Bone marrow (tissue), 2 donors: ENCODE data around the gene PIBF1.
A peak's percentile ranks its signal among the peaks of the same experiment; 100 is the strongest.
"Not testable (repeated sequence)": the region's sequence is repeated elsewhere in the genome, so short reads cannot be mapped to it uniquely, and the experiment has no call there.

Source experiments
- DNase-seq, 2 donors: peaks; one replicate each; lab custom pipeline; 2025; lab: John Stamatoyannopoulos, UW

PIBF1 gene, protein sequence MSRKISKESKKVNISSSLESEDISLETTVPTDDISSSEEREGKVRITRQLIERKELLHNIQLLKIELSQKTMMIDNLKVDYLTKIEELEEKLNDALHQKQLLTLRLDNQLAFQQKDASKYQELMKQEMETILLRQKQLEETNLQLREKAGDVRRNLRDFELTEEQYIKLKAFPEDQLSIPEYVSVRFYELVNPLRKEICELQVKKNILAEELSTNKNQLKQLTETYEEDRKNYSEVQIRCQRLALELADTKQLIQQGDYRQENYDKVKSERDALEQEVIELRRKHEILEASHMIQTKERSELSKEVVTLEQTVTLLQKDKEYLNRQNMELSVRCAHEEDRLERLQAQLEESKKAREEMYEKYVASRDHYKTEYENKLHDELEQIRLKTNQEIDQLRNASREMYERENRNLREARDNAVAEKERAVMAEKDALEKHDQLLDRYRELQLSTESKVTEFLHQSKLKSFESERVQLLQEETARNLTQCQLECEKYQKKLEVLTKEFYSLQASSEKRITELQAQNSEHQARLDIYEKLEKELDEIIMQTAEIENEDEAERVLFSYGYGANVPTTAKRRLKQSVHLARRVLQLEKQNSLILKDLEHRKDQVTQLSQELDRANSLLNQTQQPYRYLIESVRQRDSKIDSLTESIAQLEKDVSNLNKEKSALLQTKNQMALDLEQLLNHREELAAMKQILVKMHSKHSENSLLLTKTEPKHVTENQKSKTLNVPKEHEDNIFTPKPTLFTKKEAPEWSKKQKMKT

DNA sequence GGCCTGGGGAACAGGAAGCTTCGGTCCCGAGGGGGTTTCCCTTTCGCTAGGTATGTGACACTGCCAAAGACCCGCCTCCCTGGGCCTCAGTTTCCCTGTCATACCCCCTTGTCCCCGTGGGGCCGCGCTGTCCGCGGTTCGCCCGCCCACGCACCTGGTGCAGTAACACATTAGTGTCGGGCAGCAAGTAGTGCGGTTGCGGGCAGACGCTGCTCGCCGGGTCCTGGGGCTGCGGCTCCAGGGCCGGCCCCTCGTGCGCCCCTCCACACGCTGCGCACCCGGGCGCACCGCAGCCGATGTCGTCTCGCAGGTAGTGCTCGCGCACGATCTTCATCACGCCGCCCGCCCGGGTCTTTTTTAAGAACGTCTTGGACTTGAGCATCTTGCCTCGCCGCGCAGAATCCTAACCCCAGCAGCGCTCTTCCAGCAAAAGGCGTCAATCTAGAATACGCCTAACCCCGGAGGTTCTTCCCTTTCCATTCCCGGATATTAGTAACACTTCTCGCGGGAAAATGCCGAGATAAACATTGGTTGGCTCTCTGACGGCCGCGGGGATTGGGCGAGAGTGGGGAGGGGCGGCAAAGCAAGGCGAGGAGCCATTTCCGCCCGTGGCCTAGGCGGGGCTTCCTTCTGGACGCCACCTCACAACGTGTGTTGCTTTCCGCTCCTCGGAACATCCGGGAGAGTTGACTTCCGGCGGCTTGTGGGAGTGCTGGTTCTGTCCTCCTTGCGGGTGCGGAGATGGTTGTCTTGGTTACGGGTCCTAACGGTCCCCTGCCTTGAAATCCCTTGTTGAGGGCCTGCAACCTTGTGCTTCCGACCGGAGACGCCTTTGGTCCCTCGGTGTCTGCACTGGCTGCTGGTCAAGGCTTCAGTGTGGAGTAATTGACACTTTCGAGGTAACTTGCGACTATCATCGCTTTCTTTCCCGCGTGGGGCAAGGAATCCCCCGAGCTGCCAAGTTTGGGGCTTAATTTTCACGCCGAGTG lies at the start of gene PIBF1, which contains the start of gene DIS3:
TSS of gene PIBF1 (plus strand) at position 683 of the 989 bp plus-strand sequence. CDS start 1,337 bp downstream, outside the sequence.
TSS of gene DIS3 (minus strand) at position 450 of the 989 bp plus-strand sequence. CDS start at position 382, 68 bp downstream.
- peak; percentile 78 to 93 for DNase-seq

DNA sequence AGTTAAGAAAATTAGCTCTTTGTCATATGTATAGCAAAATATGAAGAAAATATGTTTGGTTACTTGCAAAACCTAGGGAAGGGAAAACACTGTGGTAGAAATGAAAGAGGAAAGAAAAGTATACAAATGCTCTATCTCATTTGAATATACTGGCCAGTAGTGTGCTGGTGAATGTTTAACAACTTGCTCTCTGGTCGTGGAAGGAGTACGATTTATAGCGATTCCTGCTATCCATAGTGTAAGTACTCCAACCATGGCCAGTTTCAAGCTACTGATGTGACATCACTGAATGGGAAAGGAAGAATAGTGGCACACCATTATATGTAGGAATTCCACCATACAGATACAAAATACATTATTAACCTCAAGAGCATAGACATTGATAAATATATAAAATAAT lies 44.9 kb upstream of the PIBF1 start:
- DNase-seq: no peak

DNA sequence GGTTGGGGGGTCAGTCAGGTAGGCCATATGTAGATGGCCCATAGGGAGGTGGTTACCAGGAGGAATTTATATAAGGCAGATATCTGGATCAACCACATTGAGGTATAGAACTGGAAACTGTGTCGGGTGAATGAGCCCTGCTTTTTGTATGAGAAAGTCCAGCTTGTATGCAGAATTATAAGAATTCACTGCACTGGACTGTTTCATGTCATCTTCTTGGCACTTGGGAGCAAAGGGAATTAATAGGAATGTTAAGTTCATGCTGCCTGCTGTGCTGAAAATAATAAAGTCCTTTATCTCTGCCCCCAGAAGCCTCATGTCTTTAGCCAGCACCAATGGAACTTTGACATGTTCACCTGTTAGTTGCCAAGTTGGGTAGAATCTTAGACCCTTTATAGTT lies 41.9 kb upstream of the PIBF1 start:
- DNase-seq: no peak

DNA sequence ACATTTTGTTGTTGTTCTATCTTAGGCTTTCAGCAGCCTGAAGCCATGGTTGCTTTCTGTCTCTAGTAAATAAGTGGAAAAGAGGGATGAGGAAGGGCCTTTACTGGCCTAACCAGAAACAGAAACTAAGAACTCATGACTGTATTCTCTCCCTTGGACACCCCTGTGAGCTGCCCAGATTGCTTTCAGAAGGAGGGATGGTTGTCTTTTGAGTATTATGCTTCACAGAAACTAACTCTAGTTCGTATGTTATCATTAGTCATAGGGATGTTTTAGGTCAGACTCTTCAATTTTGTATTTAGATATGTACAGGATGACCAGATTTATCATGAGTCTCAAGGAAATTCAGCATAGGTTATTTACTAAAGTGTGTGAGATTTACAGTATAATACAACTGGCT lies 36.7 kb upstream of the PIBF1 start:
- DNase-seq: no peak

DNA sequence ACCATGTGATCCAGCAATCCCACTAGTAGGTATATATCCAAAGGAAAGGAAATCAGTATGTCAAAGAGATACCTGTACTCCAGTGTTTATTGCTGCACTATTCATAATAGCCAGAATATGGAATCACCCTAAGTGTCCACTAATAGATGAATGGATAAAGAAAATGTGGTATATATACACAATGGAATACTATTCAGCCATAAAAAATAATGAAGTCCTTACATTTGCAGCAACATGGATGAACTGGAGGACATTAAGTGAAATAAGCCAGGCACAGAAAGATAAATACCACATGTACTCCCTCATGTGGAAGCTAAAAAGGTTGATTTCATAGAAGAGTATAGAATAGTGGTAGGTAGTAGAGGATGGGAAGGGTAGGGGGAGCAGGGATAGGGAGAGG lies 30.7 kb upstream of the PIBF1 start:
- no peak for DNase-seq

DNA sequence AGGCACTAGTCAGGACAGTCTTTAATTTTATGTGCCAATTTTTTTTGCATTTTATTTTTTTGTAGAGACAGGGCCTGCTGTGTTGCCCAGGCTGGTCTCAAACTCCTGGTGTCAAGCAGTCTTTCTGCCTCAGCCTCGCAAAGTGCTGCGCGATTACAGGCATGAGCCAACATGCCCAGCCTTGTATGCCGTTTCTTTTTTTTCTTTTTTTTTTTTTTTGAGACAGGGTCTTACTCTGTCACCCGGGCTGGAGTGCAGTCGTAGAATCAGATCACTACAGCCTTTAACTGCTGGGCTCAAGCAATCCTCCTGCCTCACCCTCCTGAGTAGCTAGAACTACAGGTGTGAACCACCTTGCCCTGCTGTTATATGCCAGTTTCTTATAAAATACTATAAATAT lies 27.8 kb upstream of the PIBF1 start:
- DNase-seq: no peak

DNA sequence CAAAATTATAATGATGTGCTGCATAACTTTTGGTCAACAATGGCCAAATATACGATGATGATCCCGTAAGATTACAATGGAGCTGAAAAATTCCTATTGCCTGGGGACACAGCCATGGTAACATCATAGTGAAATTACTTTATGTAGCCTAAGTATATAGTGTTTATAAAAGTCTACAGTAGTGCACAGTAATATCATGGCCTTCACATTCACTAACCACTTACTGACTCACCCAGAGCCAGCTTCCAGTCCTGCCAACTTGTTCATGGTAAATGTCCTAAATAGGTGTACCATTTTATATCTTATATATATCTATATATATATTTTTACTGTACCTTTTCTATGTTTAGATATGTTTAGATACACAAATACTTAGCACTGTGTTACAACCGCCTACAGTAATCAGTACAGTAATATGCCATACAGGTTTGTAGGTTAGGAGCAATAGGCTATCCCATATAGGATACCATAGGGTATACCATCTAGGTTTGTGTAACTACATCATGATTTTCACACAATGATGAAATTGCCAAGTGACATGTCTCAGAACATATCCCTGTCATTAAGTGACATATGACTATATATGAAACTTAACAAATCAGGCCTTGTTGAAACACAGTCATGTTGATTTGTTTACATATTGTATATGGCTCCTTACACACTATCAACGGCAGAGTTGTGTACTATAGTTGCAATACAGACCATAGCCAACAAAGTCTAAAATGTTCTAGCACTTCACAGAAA lies 24.0 kb upstream of the PIBF1 start:
- DNase-seq: no peak

DNA sequence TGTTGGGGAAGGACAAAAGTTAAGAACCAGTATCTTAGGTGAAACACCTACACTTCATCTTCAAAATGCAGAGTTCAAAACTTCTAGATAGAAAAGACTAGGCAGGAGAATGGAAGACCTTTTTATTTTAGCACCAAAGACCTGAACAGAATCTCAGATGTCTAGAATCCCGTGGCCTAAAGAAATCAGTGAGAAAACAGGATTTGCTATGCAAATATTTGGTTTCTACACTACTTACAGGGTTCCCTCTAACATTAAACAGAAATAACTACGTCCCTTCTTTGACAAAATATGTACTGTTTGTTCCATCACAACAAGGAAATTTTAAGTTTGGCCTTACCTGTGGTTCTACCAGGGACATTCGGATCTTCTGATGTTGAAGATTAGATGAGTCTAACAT lies 21.7 kb upstream of the PIBF1 start:
- no peak for DNase-seq

DNA sequence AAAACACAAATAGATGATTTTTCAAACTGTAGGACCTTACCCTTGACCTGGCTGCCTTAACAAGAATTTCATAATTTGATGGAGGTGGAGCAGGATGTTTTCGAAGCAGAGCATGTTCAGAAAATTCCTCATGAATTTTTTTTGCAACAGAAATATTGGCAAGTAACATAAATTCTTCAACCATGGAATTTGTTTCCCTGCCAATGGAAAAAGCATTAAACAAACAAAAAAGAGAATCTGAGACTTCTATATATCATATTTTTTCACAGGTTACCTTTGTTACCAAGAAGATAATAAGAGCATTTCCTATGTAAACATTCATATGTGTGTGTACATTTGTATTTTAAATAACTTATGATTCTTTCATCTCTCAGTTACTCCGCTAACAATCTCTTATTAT lies 18.5 kb upstream of the PIBF1 start:
- no peak for DNase-seq

DNA sequence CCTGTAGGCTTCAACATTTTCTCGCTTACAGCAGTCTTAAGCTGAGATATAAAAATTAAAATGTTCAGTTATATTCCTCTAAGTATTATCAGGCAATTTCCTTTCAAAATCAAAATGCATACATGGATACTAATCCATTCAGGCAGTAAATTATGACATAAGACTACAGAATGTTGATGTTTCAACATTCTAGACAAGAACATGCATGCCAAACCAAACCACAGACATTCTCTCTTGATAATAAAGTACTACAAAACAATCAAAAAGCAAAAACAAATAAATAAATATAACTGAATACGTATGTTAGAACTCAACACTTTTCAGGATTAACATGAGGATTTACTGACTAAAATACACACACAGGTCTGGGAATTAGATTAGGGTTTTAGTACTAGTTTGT lies 7.9 kb upstream of the PIBF1 start:
- no peak for DNase-seq

DNA sequence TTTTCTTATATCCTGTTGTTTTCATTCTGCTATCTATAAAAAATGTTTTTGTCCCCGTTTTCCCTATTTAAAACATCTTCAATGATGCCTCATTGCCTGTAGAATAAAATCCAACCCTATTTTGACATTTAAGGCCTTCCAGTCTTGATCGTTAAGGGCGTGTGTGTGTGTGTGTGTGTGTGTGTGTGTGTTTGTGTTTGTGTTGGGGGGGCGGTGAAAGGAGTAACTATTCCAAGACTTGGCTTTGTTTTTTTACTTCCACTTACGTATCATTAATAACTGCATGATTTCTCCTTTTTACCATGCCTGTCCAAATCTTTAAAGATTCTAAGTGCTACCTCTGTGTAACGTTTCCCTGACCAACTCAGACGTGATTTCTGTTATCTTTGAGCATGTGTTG lies 784 bp downstream of the PIBF1 start:
- no peak for DNase-seq

DNA sequence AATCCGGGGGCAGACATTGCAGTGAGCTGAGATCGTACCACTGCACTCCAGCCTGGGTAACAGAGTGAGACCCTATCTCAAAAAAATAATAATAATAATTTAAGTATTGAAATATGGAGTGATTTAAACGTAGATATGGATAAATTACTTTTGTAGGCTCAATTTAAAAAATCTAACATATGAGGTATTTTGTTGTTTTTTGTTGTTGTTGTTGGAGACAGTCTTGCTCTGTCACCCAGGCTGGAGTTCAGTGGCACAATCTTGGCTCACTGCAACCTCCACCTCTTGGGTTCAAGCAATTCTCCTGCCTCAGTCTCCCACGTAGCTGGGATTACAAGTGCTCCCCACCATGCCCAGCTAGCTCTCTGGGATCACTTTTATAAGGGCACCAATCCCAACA lies 2.7 kb downstream of the PIBF1 start:
- not testable (repeated sequence) for DNase-seq

DNA sequence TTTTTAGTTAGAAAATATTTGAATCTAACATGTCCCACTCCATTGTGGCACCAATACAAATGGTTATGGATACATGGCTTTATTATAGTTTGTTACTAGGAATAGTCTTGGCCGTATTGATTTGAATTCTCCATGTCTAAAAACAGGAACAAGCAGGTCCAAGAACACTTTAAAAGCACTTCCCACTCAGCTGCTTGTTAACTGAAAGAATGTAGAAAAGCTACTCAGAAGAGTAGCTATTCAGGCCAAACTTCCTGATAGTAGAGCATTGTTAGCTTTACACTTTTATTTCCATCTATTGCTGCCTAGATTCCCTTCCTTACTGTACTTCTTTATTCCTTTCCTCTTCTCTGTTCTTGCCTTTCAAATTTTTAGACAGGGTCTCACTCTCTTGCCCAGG lies 6.9 kb downstream of the PIBF1 start:
- no peak for DNase-seq

DNA sequence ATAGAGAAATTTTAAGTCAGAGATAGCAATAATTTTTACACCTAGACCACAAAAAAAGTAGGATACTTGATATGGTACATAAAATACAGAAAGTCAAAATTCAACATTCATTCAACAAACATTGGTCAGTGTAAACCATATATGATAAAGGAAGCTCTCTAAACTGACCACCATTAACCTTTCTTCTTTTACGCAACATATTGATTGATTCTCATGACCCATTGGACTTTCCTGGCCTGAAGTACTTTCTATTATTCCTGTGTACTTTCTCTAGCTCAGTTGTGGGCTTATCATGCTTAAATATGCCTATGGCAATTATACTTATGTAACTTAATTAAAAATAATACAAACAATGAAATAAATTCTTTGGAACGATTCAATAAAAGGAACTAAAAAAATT lies 10.7 kb downstream of the PIBF1 start:
- no peak for DNase-seq

DNA sequence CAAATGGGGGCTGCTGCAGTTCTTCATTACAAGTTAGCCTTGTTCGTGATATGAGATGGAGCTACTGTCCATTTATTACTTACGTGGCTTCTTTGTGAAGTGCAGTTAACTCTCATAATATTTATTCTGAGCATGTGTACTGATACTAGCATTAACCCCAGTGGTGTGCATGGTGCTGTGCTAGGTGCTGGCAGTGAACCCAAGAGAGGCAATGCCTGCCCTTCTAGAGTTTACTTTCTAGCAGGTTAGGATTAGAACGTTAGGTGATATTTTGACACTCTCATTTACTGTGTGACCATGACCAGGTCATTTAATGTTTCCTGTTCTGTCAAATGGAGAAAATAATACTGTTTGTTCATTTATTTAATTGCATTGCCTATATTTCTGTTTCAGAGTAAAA lies 16.9 kb downstream of the PIBF1 start:
- no peak for DNase-seq

DNA sequence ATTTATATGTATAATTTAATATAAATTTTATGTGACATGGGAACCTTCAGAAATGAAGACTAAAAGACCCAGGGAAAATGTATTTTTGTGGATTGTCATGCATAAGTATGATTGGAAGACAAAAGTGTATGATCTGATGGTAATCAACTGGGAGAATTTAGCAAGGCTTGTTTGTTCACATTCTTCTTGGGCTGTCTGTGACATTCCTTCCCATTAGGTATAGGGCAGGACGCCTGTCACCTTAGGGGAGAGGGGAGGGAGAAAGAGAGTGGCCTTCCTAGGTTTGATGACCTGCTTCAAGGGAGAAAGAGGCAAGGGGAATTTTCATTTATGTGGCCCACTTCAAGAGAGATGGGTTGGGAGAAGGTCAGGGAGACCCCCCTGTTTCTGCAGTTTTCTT lies 22.4 kb downstream of the PIBF1 start:
- DNase-seq: no peak

DNA sequence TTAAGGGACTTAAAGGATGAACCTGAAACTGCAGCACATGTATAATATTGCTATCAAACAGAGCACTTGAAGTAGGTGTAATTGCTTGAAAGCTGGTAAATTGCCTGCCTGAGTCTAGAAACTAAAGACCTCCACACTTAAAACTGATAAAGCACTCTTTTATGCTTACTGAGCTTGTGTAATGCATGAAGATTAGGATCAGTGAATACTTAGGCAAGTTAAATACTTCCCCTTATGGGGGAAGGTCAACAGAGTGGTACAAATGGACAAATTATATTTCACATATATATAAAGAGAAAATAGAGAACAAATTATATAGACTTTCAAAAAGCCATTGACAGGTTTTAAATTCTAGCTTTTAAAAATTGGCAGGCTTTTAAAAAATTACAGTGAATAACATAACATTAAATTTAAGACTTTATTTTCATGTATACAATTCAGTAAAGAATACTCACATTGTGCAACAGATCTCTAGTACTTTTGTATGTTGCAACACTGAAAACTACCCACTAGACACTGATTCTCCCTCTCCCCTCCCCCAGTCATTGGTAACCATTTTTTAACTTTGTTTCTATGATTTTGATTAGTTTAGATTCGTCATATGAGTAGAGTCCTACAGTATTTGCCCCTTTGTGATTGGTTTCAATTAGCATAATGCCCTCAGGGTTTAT lies 23.9 kb downstream of the PIBF1 start:
- DNase-seq: no peak

DNA sequence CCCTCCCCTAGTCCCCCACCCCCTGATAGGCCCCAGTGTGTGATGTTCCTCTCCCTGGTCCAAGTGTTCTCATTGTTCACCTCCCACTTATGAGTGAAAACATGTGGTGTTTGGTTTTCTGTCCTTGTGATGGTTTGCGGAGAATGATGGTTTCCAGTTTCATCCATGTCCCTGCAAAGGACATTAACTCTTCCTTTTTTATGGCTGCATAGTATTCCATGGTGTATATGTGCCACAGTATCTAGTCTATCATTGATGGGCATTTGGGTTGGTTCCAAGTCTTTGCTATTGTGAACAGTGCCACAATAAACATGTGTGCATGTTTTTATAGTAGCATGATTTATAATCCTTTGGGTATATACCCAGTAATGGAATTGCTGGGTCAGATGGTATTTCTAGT lies 24.6 kb downstream of the PIBF1 start:
- not testable (repeated sequence) for DNase-seq

DNA sequence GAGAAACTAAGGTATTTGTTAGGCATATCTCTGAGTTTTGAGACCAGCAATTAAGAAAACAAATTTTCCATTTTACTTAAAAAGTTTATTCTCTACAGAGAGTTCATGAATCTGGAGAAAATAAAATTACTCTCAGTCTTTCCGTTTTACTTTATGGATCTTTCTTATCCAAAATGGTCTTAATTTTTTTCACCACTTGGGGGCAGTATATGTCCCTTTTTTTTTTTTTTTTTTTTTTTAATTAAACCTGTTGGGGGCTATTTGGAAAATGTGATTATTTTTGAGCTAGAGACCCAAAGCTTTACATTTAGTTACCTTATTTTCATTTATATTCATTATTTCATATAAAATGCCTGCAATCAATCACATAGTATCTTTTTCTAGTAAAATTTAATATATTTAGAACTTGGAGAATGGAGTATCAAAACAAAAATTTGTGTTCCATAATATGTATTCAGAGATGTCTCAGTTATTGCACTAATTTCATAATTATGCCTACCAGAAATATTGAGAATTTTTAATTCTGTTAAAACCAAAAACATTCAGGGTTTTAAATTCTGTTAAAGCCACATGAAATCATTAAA lies 27.1 kb downstream of the PIBF1 start:
- peak in 1 of 2 donors; percentile 30 for DNase-seq

DNA sequence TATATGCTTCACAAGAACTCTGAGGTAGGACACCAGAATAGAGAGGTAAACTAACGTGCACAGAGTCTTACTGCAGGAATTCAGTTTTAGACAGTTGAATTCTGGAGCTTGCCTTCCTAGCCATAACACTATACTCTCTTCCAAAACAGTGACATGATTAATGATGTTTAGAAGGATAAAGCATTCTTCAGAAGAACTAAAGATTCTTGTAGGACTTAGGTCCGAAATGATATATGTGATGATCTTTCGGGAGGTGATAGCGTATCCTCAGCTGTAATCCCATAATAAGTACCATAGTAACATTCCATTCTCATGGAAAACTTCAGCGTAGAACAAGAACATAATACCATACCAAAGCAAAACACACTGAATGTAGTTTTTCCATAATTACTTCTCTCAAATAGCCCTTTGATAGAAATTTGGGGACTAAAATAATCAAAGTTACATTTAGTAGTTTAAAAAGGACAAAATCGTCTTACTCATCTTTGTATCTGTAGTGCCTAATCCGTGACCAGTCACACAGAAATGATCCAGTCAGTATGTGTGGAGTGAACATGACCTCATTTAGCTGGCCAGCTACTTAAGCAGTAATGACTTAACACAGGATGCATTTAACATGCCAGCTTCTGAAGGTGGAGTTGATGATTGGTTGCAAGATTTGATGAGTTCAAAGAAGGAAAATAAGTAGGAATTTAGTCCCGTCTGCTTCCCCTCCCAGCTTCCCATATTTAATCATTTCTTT lies 38.4 kb downstream of the PIBF1 start:
- DNase-seq: no peak
